ENCODE results near the gene MPV17. TPM values are rescaled to one million over a fixed set of nuclear protein-coding genes. Genes with fewer than 3 reads are reported as not detected.

Gene MPV17
- total and polyA plus RNA-seq, 2 of the 13 experiments (the other 11 are each of a cell fraction or from before 2014, with no cell fraction given) = 48.9 to 129 TPM

DNA sequence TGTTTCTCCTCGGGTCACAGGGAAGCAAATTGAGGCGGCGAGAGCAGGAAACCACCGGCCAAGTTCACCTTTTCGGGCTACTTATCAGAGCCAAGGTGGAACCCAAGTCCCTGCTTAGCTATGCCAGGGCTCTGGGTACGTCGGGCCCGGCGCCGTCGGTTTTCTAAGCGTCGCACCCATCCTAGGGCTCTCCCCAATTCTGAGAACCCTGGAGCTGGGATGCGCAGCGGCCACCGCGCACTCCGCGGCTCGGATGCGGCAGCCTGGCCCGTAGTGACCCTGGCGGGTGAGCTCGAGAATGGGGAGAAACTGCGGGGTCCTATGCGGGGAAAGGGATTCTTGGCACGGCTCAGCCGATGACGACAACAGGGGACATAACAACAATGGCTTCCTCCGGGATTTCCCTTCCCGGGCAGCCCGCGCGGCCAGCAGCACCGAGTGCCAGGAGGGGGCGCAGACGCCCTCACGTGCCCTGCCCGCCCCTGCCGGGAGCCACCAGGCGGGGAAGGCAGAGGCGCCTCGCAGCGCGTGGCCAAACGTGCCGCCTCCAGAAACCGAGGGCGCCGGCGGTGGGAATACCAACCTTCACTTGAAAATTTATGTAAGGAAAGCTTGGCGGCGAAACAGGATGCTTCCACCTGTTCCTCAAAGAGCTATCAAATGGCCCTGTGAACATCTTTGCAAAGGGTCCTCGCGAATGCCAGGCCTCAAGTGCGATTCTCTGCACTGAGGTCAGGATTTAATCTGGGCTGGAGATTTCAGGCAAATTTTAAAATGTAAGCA, 58.0 kb downstream of the MPV17 start (continued):
- TF ChIP-seq, protein P1, sequence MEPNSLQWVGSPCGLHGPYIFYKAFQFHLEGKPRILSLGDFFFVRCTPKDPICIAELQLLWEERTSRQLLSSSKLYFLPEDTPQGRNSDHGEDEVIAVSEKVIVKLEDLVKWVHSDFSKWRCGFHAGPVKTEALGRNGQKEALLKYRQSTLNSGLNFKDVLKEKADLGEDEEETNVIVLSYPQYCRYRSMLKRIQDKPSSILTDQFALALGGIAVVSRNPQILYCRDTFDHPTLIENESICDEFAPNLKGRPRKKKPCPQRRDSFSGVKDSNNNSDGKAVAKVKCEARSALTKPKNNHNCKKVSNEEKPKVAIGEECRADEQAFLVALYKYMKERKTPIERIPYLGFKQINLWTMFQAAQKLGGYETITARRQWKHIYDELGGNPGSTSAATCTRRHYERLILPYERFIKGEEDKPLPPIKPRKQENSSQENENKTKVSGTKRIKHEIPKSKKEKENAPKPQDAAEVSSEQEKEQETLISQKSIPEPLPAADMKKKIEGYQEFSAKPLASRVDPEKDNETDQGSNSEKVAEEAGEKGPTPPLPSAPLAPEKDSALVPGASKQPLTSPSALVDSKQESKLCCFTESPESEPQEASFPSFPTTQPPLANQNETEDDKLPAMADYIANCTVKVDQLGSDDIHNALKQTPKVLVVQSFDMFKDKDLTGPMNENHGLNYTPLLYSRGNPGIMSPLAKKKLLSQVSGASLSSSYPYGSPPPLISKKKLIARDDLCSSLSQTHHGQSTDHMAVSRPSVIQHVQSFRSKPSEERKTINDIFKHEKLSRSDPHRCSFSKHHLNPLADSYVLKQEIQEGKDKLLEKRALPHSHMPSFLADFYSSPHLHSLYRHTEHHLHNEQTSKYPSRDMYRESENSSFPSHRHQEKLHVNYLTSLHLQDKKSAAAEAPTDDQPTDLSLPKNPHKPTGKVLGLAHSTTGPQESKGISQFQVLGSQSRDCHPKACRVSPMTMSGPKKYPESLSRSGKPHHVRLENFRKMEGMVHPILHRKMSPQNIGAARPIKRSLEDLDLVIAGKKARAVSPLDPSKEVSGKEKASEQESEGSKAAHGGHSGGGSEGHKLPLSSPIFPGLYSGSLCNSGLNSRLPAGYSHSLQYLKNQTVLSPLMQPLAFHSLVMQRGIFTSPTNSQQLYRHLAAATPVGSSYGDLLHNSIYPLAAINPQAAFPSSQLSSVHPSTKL (CRISPR knock-in tag; IDR thresholded peaks at IDR 0.05) = peak; percentile 76
- TF ChIP-seq BORCS8-MEF2B (CRISPR knock-in tag; IDR thresholded peaks at IDR 0.05) (peak; percentile 80; the same call in 1 of the 2 replicates), SMARCC2 (IDR thresholded peaks at IDR 0.05) (no peak), ZFP36 (IDR thresholded peaks at IDR 0.05; ENCODE audit: borderline replicate concordance, low read depth, low read length, partially characterized antibody) (no peak), PTBP1 (IDR thresholded peaks at IDR 0.05; ENCODE audit: low read depth, low read length, poor library complexity, severe bottlenecking) (peak; percentile 85), HDAC1 (CRISPR knock-in tag; IDR thresholded peaks at IDR 0.05) (peak; percentile 54), ZNF451 (CRISPR knock-in tag; IDR thresholded peaks at IDR 0.05) (peak; percentile 91), ERF (CRISPR knock-in tag; IDR thresholded peaks at IDR 0.05) (peak; percentile 84), ZBTB7A (CRISPR knock-in tag; IDR thresholded peaks at IDR 0.05) (peak; percentile 76), CREB1 (IDR thresholded peaks at IDR 0.05) (peak; percentile 65), CREB1 (CRISPR knock-in tag; IDR thresholded peaks at IDR 0.05) (no peak; the same call in 1 of the 2 replicates), ZMAT3 (CRISPR knock-in tag; conservative IDR thresholded peaks at IDR 0.05) (0 out of 2 replicates have a peak, but pooled peaks have one; percentile 82), RFX3 (CRISPR knock-in tag; IDR thresholded peaks at IDR 0.05) (no peak), ZNF296 (CRISPR knock-in tag; conservative IDR thresholded peaks at IDR 0.05) (no peak)
- TF ChIP-seq, protein P2, sequence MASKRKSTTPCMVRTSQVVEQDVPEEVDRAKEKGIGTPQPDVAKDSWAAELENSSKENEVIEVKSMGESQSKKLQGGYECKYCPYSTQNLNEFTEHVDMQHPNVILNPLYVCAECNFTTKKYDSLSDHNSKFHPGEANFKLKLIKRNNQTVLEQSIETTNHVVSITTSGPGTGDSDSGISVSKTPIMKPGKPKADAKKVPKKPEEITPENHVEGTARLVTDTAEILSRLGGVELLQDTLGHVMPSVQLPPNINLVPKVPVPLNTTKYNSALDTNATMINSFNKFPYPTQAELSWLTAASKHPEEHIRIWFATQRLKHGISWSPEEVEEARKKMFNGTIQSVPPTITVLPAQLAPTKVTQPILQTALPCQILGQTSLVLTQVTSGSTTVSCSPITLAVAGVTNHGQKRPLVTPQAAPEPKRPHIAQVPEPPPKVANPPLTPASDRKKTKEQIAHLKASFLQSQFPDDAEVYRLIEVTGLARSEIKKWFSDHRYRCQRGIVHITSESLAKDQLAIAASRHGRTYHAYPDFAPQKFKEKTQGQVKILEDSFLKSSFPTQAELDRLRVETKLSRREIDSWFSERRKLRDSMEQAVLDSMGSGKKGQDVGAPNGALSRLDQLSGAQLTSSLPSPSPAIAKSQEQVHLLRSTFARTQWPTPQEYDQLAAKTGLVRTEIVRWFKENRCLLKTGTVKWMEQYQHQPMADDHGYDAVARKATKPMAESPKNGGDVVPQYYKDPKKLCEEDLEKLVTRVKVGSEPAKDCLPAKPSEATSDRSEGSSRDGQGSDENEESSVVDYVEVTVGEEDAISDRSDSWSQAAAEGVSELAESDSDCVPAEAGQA (IDR thresholded peaks at IDR 0.05; ENCODE audit: low read depth) = 0 out of 2 replicates have a peak, but pooled peaks have one; percentile 26
- TF ChIP-seq, protein P2 (CRISPR knock-in tag; IDR thresholded peaks at IDR 0.05; ENCODE audit: borderline replicate concordance) = no peak
- TF ChIP-seq, protein P3, sequence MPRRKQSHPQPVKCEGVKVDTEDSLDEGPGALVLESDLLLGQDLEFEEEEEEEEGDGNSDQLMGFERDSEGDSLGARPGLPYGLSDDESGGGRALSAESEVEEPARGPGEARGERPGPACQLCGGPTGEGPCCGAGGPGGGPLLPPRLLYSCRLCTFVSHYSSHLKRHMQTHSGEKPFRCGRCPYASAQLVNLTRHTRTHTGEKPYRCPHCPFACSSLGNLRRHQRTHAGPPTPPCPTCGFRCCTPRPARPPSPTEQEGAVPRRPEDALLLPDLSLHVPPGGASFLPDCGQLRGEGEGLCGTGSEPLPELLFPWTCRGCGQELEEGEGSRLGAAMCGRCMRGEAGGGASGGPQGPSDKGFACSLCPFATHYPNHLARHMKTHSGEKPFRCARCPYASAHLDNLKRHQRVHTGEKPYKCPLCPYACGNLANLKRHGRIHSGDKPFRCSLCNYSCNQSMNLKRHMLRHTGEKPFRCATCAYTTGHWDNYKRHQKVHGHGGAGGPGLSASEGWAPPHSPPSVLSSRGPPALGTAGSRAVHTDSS (CRISPR knock-in tag; conservative IDR thresholded peaks at IDR 0.05) = no peak

Measured in HepG2 (cell line).